SU-DHL-6 (cell line): ENCODE measurements around the gene ARID4A.

ENCODE experiments used
- EZH2phosphoT487 ChIP-seq: fragments of 200-600 bp; sonication (generic), shearing (Covaris generic); conservative IDR thresholded peaks from 2 replicates; pipeline ENCODE4 v1.6.1; 2018; ENCODE audit warnings: mild to moderate bottlenecking, antibody characterized with exemption, low read length, moderate library complexity, mixed read lengths
- TF ChIP-seq, protein P1 (sequence below): fragments of 200-600 bp; sonication (generic); IDR thresholded peaks from one replicate; pipeline ENCODE4 v1.5.1; 2017; ENCODE audit warnings: antibody characterized with exemption, mild to moderate bottlenecking, low read length, moderate library complexity; ENCODE audit not compliant: insufficient read depth, poor library complexity, severe bottlenecking

DNA sequence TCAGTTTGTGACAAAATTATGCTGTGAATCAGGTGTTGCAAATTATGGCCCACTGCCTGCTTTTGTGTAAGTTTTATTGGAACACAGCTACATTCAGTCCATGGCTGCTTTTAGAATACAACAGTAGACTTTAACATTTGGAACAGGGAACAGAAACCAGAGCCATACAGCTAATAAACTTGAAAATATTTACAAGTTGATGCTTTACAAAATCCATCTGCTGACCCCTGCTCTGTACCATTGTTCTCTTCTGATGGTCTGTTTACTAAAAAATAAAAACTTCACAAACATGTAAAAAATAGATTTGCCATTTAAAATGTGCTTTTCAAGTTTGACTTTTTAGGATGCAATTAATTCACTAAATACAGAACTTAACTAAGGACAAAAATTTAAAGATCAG, 33.0 kb upstream of the ARID4A start:
- TF ChIP-seq, protein P1, sequence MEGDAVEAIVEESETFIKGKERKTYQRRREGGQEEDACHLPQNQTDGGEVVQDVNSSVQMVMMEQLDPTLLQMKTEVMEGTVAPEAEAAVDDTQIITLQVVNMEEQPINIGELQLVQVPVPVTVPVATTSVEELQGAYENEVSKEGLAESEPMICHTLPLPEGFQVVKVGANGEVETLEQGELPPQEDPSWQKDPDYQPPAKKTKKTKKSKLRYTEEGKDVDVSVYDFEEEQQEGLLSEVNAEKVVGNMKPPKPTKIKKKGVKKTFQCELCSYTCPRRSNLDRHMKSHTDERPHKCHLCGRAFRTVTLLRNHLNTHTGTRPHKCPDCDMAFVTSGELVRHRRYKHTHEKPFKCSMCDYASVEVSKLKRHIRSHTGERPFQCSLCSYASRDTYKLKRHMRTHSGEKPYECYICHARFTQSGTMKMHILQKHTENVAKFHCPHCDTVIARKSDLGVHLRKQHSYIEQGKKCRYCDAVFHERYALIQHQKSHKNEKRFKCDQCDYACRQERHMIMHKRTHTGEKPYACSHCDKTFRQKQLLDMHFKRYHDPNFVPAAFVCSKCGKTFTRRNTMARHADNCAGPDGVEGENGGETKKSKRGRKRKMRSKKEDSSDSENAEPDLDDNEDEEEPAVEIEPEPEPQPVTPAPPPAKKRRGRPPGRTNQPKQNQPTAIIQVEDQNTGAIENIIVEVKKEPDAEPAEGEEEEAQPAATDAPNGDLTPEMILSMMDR: no peak
- no peak for TF ChIP-seq EZH2phosphoT487
